Measurements from ENCODE around the gene APOO.

GRCh38 chrX:23822841-23823240, 84.9 kb downstream of the APOO start:
- TF ChIP-seq, protein P1, sequence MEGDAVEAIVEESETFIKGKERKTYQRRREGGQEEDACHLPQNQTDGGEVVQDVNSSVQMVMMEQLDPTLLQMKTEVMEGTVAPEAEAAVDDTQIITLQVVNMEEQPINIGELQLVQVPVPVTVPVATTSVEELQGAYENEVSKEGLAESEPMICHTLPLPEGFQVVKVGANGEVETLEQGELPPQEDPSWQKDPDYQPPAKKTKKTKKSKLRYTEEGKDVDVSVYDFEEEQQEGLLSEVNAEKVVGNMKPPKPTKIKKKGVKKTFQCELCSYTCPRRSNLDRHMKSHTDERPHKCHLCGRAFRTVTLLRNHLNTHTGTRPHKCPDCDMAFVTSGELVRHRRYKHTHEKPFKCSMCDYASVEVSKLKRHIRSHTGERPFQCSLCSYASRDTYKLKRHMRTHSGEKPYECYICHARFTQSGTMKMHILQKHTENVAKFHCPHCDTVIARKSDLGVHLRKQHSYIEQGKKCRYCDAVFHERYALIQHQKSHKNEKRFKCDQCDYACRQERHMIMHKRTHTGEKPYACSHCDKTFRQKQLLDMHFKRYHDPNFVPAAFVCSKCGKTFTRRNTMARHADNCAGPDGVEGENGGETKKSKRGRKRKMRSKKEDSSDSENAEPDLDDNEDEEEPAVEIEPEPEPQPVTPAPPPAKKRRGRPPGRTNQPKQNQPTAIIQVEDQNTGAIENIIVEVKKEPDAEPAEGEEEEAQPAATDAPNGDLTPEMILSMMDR (IDR thresholded peaks at IDR 0.05): no peak
- TF ChIP-seq POLR2A (IDR thresholded peaks at IDR 0.05): no peak

All from uterus (tissue), 2 donors.